ENCODE results near the gene SOX5.

SOX5 gene

GRCh38 chr12:23694920-23695319 is 254.6 kb downstream of the SOX5 start:
- DNase-seq (ENCODE audit: low read depth in 3 of 3, low spot score in 1 of 3), result no peak

- DNase-seq (ENCODE audit: low read depth in 3 of 3, low spot score in 1 of 3), result no peak
Measured at GRCh38 chr12:23694307-23694706, 255.2 kb downstream of the SOX5 start.

- no peak for DNase-seq (ENCODE audit: low read depth in 3 of 3, low spot score in 1 of 3)
Measured at GRCh38 chr12:23687947-23688346, 261.5 kb downstream of the SOX5 start.

- no peak for DNase-seq (ENCODE audit: low read depth in 3 of 3, low spot score in 1 of 3)
Measured at GRCh38 chr12:23686095-23686494, 263.4 kb downstream of the SOX5 start.

GRCh38 chr12:23684121-23684520 is 265.3 kb downstream of the SOX5 start:
- no peak for DNase-seq (ENCODE audit: low read depth in 3 of 3, low spot score in 1 of 3)

GRCh38 chr12:23681237-23681636 is 268.2 kb downstream of the SOX5 start:
- DNase-seq (ENCODE audit: low read depth in 3 of 3, low spot score in 1 of 3), result no peak

GRCh38 chr12:23674064-23674463 is 275.4 kb downstream of the SOX5 start:
- DNase-seq (ENCODE audit: low read depth in 3 of 3, low spot score in 1 of 3), result no peak

- DNase-seq (ENCODE audit: low read depth in 3 of 3, low spot score in 1 of 3), result no peak
Measured at GRCh38 chr12:23671881-23672280, 277.6 kb downstream of the SOX5 start.

- no peak for DNase-seq (ENCODE audit: low read depth in 3 of 3, low spot score in 1 of 3)
Measured at GRCh38 chr12:23670684-23671083, 278.8 kb downstream of the SOX5 start.

- DNase-seq (ENCODE audit: low read depth in 3 of 3, low spot score in 1 of 3), result no peak
Measured at GRCh38 chr12:23669691-23670090, 279.8 kb downstream of the SOX5 start.

GRCh38 chr12:23666866-23667265 is 282.6 kb downstream of the SOX5 start:
- no peak for DNase-seq (ENCODE audit: low read depth in 3 of 3, low spot score in 1 of 3)

GRCh38 chr12:23662966-23663365 is 286.5 kb downstream of the SOX5 start:
- DNase-seq (ENCODE audit: low read depth in 3 of 3, low spot score in 1 of 3), result no peak

GRCh38 chr12:23659131-23659530 is 290.3 kb downstream of the SOX5 start:
- no peak for DNase-seq (ENCODE audit: low read depth in 3 of 3, low spot score in 1 of 3)

GRCh38 chr12:23657598-23657997 is 291.9 kb downstream of the SOX5 start:
- DNase-seq (ENCODE audit: low read depth in 3 of 3, low spot score in 1 of 3), result no peak

- DNase-seq (ENCODE audit: low read depth in 3 of 3, low spot score in 1 of 3), result no peak
Measured at GRCh38 chr12:23655884-23656283, 293.6 kb downstream of the SOX5 start.

GRCh38 chr12:23655112-23655511 is 294.4 kb downstream of the SOX5 start:
- no peak for DNase-seq (ENCODE audit: low read depth in 3 of 3, low spot score in 1 of 3)

- no peak for DNase-seq (ENCODE audit: low read depth in 3 of 3, low spot score in 1 of 3)
Measured at GRCh38 chr12:23648546-23648945, 300.9 kb downstream of the SOX5 start.

GRCh38 chr12:23640754-23641153 is 308.7 kb downstream of the SOX5 start:
- no peak for DNase-seq (ENCODE audit: low read depth in 3 of 3, low spot score in 1 of 3)

GRCh38 chr12:23634344-23634743 is 315.1 kb downstream of the SOX5 start:
- no peak for DNase-seq (ENCODE audit: low read depth in 3 of 3, low spot score in 1 of 3)

GRCh38 chr12:23631786-23632377 is 317.6 kb downstream of the SOX5 start:
- no peak for DNase-seq (ENCODE audit: low read depth in 3 of 3, low spot score in 1 of 3)

GRCh38 chr12:23630524-23630923 is 318.9 kb downstream of the SOX5 start:
- DNase-seq (ENCODE audit: low read depth in 3 of 3, low spot score in 1 of 3), result no peak

GRCh38 chr12:23628806-23629205 is 320.7 kb downstream of the SOX5 start:
- no peak for DNase-seq (ENCODE audit: low read depth in 3 of 3, low spot score in 1 of 3)

- no peak for DNase-seq (ENCODE audit: low read depth in 3 of 3, low spot score in 1 of 3)
Measured at GRCh38 chr12:23626791-23627190, 322.7 kb downstream of the SOX5 start.

GRCh38 chr12:23621900-23622299 is 327.6 kb downstream of the SOX5 start:
- DNase-seq (ENCODE audit: low read depth in 3 of 3, low spot score in 1 of 3), result no peak

Data from stimulated activated CD4-positive, alpha-beta T cell treated with anti-CD3 and anti-CD28 coated beads, TNF-alpha, amount 100 ng/mL, for 1 hour (primary cell).